HEK293T (cell line): ENCODE results near the gene RIPOR2.

Experiments
- FOXM1 ChIP-seq: fragments of 450-650 bp; IDR thresholded peaks from 2 replicates; pipeline ENCODE4 v1.6.1; 2017; ENCODE audit warnings: mild to moderate bottlenecking, borderline replicate concordance
- LEF1 ChIP-seq: fragments of 450-650 bp; IDR thresholded peaks from 2 replicates; pipeline ENCODE4 v1.6.1; 2017; ENCODE audit warnings: mild to moderate bottlenecking, borderline replicate concordance
- NFRKB ChIP-seq: fragments of 450-650 bp; IDR thresholded peaks from 2 replicates; pipeline ENCODE4 v1.6.1; 2016; ENCODE audit warnings: mild to moderate bottlenecking, moderate library complexity
- TARDBP ChIP-seq: fragments of 450-650 bp; IDR thresholded peaks from 2 replicates; pipeline ENCODE4 v1.6.1; 2016
- ZNF384 ChIP-seq: fragments of 450-650 bp; IDR thresholded peaks from 2 replicates; pipeline ENCODE4 v1.6.1; 2016

DNA sequence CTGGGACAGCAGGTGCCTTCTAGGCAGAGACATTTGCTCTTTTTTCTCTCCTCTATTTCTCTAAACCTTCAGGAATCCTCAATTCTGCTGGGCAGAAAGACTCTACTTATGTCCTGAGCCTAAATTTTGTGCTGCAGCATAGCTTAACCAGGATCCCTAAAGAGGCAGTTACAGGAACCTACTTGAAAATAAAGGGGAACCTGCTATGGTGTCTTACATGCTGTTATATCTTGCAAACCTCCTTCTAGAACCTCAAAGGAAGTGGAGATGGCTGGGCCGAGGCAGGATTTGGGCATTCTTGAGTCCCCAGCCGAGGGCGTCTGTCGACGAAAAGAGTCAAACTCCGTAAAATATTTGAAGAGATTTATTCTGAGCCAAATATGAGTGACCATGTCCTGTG is 178.1 kb downstream of the RIPOR2 start:
- TF ChIP-seq NFRKB (no peak), FOXM1 (no peak), TARDBP (no peak), LEF1 (no peak), ZNF384 (no peak)
